Activated naive CD4-positive, alpha-beta T cell treated with anti-CD3 and anti-CD28 coated beads for 36 hours (primary cell): Measurements from ENCODE around the gene R3HDML. TPM values are rescaled to one million over a fixed set of nuclear protein-coding genes. Genes with fewer than 3 reads are reported as not detected.
"Not testable (repeated sequence)": the region's sequence is repeated elsewhere in the genome, so short reads cannot be mapped to it uniquely, and the experiment has no call there.

ENCODE experiments used
- CTCF ChIA-PET: fragments of 350-600 bp; sonication (Branson Sonifier 250); formaldehyde crosslinking; loops from one replicate; lab custom pipeline; 2021; ENCODE audit warnings: antibody characterized with exemption; lab: Charles Lee
- DNase-seq: peaks from one replicate; pipeline ENCODE4 v3.0.0-alpha.2; 2020
- H3K27ac Mint-ChIP-seq: one replicate; pipeline ENCODE4 v1.8.0; 2021; ENCODE audit warnings: mild to moderate bottlenecking, mixed read lengths
- H3K27me3 Mint-ChIP-seq: one replicate; pipeline ENCODE4 v1.8.0; 2021; ENCODE audit warnings: low read depth, mixed read lengths
- H3K36me3 Mint-ChIP-seq: one replicate; pipeline ENCODE4 v1.8.0; 2021; ENCODE audit warnings: low read depth, mixed read lengths
- H3K4me1 Mint-ChIP-seq: one replicate; pipeline ENCODE4 v1.8.0; 2021; ENCODE audit warnings: low read depth, mixed read lengths
- H3K4me3 Mint-ChIP-seq: one replicate; pipeline ENCODE4 v1.8.0; 2021; ENCODE audit warnings: mild to moderate bottlenecking, moderate library complexity, mixed read lengths
- H3K9me3 Mint-ChIP-seq: one replicate; pipeline ENCODE4 v1.8.0; 2021; ENCODE audit warnings: mixed read lengths
- intact Hi-C: fragments of 100-400 bp; cut with micrococcal nuclease; formaldehyde crosslinking; loops from one replicate; pipeline ENCODE4 v1.15.1; 2023
- total RNA-seq, 2 experiments: library from RNA; stranded (reverse); gene quantifications; one replicate each; pipeline ENCODE4 v1.2.3, GENCODE V29; 2021

R3HDML gene, protein sequence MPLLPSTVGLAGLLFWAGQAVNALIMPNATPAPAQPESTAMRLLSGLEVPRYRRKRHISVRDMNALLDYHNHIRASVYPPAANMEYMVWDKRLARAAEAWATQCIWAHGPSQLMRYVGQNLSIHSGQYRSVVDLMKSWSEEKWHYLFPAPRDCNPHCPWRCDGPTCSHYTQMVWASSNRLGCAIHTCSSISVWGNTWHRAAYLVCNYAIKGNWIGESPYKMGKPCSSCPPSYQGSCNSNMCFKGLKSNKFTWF
- not detected for total RNA-seq

- Mint-ChIP-seq H3K9me3 (no peaks in the 10 kb centered on the region), H3K27me3 (peaks cover 4% of the 10 kb centered on the region), H3K27ac (no peak within 1 kb of the TSS), H3K36me3 (no peaks in the 10 kb centered on the region), H3K4me3 (no peak within 1 kb of the TSS), H3K4me1 (no peaks in the 10 kb centered on the region)
- intact Hi-C loops = no loop called here
- DNase-seq = no peak
- CTCF ChIA-PET = no interaction called here
Measured at GRCh38 chr20:44336725-44337380, at the start of gene R3HDML. TSS of gene R3HDML (plus strand) at chr20:44337043. CDS start at chr20:44337158, 115 bp downstream.

DNA sequence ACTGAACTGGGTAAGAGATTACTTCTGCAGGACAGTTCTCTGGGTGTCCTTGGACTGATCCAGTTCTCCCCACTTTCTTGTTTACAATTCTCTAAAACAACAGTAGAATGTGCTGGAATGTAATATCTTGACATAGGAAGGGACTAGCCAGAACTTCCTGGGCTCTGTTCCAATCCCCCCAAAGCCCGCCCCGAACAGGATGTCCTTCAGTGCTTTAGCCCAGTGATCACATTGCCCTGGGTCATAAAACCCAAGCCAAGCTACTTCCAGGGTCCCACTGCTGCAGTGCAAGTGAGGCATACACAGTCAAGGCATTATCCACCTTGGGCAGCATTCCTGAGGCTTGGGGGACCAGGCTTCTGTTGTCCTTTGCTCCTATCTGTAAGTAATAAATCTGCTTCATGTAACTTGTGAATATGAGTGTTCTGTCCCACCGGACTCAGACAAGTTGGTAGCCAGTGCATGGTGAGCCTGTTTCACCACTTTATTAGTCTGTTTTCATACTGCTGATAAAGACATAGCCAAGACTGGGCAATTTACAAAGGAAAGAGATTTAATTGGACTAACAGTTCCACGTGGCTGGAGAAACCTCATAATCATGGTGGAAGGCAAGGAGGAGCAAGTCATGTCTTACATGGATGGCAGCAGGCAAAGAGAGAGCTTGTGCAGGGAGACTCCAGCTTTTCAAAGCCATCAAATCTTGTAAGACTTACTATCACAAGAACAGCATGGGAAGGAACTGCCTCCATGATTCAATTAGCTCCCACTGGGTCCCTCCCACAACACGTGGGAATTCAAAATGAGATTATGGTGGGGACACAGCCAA lies 49.4 kb upstream of the R3HDML start:
- H3K27me3 Mint-ChIP-seq = no peaks in the 10 kb centered on the region
- no peak for DNase-seq
- intact Hi-C loops = no loop called here
- H3K36me3 Mint-ChIP-seq = peaks cover 7% of the 10 kb centered on the region
- CTCF ChIA-PET = no interaction called here
- H3K9me3 Mint-ChIP-seq = peaks cover 3% of the 10 kb centered on the region
- H3K4me3 Mint-ChIP-seq = no peak overlapping the region
- H3K27ac Mint-ChIP-seq = no peak overlapping the region
- H3K4me1 Mint-ChIP-seq = no peaks in the 10 kb centered on the region

DNA sequence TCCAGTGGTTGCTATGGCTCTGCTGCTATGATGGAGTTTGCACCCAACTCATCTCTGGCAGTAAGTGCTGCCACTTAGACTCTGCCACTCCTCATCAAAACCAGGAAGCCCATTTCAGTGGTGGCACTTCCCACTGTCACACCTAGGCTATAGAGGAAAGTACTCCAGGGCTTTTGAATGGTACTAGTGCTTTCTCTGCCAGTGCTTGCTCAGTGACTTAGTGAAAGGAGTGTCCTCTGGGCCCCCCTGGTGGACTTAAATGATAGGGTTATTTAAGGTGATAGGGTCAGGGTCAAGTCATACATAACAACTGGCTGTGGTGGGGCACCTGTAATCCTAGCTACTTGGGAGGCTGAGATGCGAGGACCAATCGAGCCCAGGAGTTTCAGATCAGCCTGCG lies 48.6 kb upstream of the R3HDML start:
- CTCF ChIA-PET = no interaction called here

DNA sequence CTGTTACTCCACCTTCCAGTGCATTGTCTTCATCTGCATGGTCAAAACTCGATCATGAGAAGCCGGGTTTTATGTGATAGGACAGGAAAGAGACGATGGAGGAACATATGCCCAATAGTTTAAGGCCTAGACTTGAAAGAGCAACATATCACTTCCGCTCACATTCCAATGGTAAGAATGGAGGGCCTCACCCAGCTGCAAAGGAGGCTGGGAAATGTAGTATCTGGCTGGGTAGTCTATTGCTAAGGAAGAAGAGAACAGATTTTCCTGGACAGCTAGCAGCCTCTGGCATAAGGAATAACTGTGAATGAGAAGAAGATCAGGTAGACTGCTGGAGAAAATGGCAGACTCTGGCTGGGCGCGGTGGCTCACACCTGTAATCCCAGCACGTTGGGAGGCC lies 45.1 kb upstream of the R3HDML start:
- CTCF ChIA-PET = no interaction called here
- Mint-ChIP-seq H3K9me3 (peaks cover 3% of the 10 kb centered on the region), H3K36me3 (peaks cover 9% of the 10 kb centered on the region)

More for the DNA sequence above, 48.6 kb upstream of the R3HDML start:
- Mint-ChIP-seq H3K27me3 (no peaks in the 10 kb centered on the region), H3K4me3 (no peak overlapping the region), H3K36me3 (peaks cover 7% of the 10 kb centered on the region), H3K27ac (no peak overlapping the region), H3K4me1 (no peaks in the 10 kb centered on the region), H3K9me3 (peaks cover 3% of the 10 kb centered on the region)
- no peak for DNase-seq
- intact Hi-C loops = no loop called here

DNA sequence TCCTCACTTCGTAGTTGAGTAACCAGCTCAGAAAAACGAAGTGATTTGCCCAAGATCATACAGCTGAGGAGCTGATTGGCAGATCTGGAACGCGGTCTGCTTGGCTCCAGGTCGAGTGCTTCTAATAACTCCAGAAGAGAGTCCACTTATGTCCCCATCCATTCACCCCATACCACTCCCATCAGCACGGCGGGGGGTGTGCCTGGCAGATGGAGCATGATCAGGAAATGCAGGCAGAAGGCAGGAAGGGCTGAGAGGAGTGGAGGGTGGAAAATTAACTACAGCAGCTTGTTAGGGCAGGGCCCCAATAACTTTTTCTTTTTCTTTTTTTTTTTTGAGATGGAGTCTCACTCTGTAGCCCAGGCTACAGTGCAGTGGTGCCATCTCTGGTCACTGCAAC lies 40.8 kb upstream of the R3HDML start:
- no peak overlapping the region for H3K4me3 Mint-ChIP-seq
- DNase-seq = no peak
- H3K9me3 Mint-ChIP-seq = no peaks in the 10 kb centered on the region
- H3K36me3 Mint-ChIP-seq = peaks cover 3% of the 10 kb centered on the region
- H3K4me1 Mint-ChIP-seq = peaks cover 5% of the 10 kb centered on the region
- H3K27me3 Mint-ChIP-seq = no peaks in the 10 kb centered on the region
- no peak overlapping the region for H3K27ac Mint-ChIP-seq
- intact Hi-C loops = no loop called here
- CTCF ChIA-PET = interaction anchor here (0.7 to 1.2 kb wide), 2 partner anchors 15 to 99 kb away, joined by 3 to 4 read pairs; partner anchors contain the start of gene FITM2

More for the DNA sequence above, 45.1 kb upstream of the R3HDML start:
- intact Hi-C loops = no loop called here
- DNase-seq = no peak
- H3K4me3 Mint-ChIP-seq = no peak overlapping the region
- H3K27ac Mint-ChIP-seq = no peak overlapping the region
- no peaks in the 10 kb centered on the region for H3K27me3 Mint-ChIP-seq
- peaks cover 2% of the 10 kb centered on the region for H3K4me1 Mint-ChIP-seq

GRCh38 chr20:44297721-44298120 lies 39.1 kb upstream of the R3HDML start:
- no peak overlapping the region for H3K4me3 Mint-ChIP-seq
- H3K27ac Mint-ChIP-seq = no peak overlapping the region
- peaks cover 5% of the 10 kb centered on the region for H3K4me1 Mint-ChIP-seq
- CTCF ChIA-PET = no interaction called here
- no peak for DNase-seq
- H3K36me3 Mint-ChIP-seq = peaks cover 3% of the 10 kb centered on the region
- H3K27me3 Mint-ChIP-seq = no peaks in the 10 kb centered on the region
- H3K9me3 Mint-ChIP-seq = no peaks in the 10 kb centered on the region
- intact Hi-C loops = no loop called here

DNA sequence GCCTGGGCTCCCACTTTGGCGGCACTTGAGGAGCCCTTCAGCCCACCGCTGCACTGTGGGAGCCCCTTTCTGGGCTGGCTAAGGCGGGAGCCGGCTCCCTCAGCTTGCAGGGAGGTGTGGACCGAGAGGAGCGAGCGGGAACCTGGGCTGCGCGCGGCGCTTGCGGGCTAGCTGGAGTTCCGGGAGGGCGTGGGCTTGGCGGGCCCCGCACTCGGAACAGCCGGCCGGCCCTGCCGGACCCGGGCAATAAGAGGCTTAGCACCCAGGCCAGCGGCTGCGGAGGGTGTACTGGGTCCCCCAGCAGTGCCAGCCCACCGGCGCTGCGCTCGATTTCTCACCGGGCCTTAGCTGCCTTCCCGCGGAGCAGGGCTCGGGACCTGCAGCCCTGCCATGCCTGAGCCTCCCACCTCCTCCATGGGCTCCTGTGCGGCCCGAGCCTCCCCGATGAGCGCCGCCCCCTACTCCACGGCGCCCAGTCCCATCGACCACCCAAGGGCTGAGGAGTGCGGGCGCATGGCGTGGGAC lies 37.8 kb upstream of the R3HDML start:
- H3K36me3 Mint-ChIP-seq, H3K27ac Mint-ChIP-seq, DNase-seq, intact Hi-C loops, H3K9me3 Mint-ChIP-seq, H3K27me3 Mint-ChIP-seq, H3K4me3 Mint-ChIP-seq, H3K4me1 Mint-ChIP-seq: not testable (repeated sequence)
- CTCF ChIA-PET = interaction anchor here (0.6 kb wide), 1 partner anchor 87 kb away, joined by 3 read pairs; no protein-coding TSS in a partner anchor

DNA sequence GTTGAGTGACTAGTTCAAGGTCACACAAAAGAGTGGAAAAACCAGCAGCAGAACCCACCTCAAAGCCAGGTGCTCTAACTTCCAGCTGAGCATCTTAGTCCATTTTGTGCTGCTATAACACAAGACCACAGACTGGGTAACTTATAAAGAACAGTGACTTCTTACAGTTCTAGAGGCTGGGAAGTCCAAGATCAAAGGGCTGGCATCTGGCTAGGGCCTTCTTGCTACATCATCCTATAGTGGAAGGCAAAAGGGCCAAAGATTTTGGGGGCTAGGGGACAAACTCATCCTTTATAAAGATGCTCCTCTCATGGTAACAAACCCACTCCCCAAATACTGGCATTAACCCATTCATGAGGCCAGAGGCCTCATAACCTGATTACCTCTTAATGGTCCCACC lies 35.6 kb upstream of the R3HDML start:
- intact Hi-C loops = no loop called here

GRCh38 chr20:44302026-44302669 lies 34.7 kb upstream of the R3HDML start:
- H3K36me3 Mint-ChIP-seq = peaks cover 2% of the 10 kb centered on the region
- no peaks in the 10 kb centered on the region for H3K27me3 Mint-ChIP-seq
- no peak for DNase-seq
- CTCF ChIA-PET = interaction anchor here (0.6 to 1.5 kb wide), 2 partner anchors 85 to 638 kb away, joined by 3 to 4 read pairs; no protein-coding TSS in a partner anchor
- H3K4me1 Mint-ChIP-seq = peaks cover 6% of the 10 kb centered on the region
- no peaks in the 10 kb centered on the region for H3K9me3 Mint-ChIP-seq
- intact Hi-C loops = no loop called here
- no peak overlapping the region for H3K4me3 Mint-ChIP-seq
- H3K27ac Mint-ChIP-seq = no peak overlapping the region

More for the DNA sequence above, 35.6 kb upstream of the R3HDML start:
- Mint-ChIP-seq H3K4me3 (no peak overlapping the region), H3K4me1 (peaks cover 6% of the 10 kb centered on the region), H3K27ac (no peak overlapping the region), H3K9me3 (no peaks in the 10 kb centered on the region), H3K36me3 (peaks cover 2% of the 10 kb centered on the region), H3K27me3 (no peaks in the 10 kb centered on the region)
- no peak for DNase-seq
- CTCF ChIA-PET = no interaction called here

DNA sequence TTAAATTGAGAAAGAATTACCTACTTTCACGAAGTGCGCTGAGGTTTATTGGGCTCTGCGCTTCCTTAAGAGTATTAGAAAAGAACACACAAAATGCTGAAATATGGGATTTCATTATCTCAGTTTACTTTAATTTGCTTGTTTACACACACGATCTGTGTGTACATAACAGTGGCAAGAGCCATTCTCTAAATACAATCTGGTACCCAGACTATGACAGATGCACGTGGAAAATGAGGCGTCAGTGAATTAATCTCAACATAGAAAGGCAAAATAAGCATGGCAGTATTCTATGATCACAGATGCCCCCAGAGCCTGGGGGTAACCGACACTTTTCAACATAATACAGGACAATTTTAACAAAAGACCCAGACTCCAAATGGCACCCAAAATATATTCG lies 34.1 kb upstream of the R3HDML start:
- Mint-ChIP-seq H3K4me3 (no peak overlapping the region), H3K4me1 (peaks cover 6% of the 10 kb centered on the region), H3K27ac (no peak overlapping the region), H3K27me3 (no peaks in the 10 kb centered on the region), H3K9me3 (no peaks in the 10 kb centered on the region), H3K36me3 (peaks cover 2% of the 10 kb centered on the region)
- intact Hi-C loops = no loop called here
- DNase-seq = no peak
- CTCF ChIA-PET = interaction anchor here (0.6 to 1.5 kb wide), 2 partner anchors 85 to 637 kb away, joined by 3 to 4 read pairs; no protein-coding TSS in a partner anchor

GRCh38 chr20:44304383-44304782 lies 32.5 kb upstream of the R3HDML start:
- no peak overlapping the region for H3K4me3 Mint-ChIP-seq
- intact Hi-C loops = no loop called here
- DNase-seq = no peak
- peaks cover 2% of the 10 kb centered on the region for H3K36me3 Mint-ChIP-seq
- CTCF ChIA-PET = no interaction called here
- H3K9me3 Mint-ChIP-seq = no peaks in the 10 kb centered on the region
- no peaks in the 10 kb centered on the region for H3K27me3 Mint-ChIP-seq
- peaks cover 6% of the 10 kb centered on the region for H3K4me1 Mint-ChIP-seq
- H3K27ac Mint-ChIP-seq = no peak overlapping the region

GRCh38 chr20:44306927-44307326 lies 29.9 kb upstream of the R3HDML start:
- no peak overlapping the region for H3K27ac Mint-ChIP-seq
- no peak overlapping the region for H3K4me3 Mint-ChIP-seq
- no peaks in the 10 kb centered on the region for H3K27me3 Mint-ChIP-seq
- peaks cover 22% of the 10 kb centered on the region for H3K4me1 Mint-ChIP-seq
- H3K9me3 Mint-ChIP-seq = no peaks in the 10 kb centered on the region
- intact Hi-C loops = no loop called here
- no peak for DNase-seq
- no peaks in the 10 kb centered on the region for H3K36me3 Mint-ChIP-seq
- CTCF ChIA-PET = interaction anchor here (9.3 kb wide), 1 partner anchor 91 kb away, joined by 377 read pairs; no protein-coding TSS in a partner anchor
